ENCODE results near the gene SLC9C2. TPM values are rescaled to one million over a fixed set of nuclear protein-coding genes. Genes with fewer than 3 reads are reported as not detected.
"Not testable (repeated sequence)": the region's sequence is repeated elsewhere in the genome, so short reads cannot be mapped to it uniquely, and the experiment has no call there.

The SLC9C2 gene
- polyA plus RNA-seq, 1 experiment, result not detected

- no peak for TF ChIP-seq CTCF (IDR thresholded peaks at IDR 0.05; ENCODE audit: insufficient read depth, low read depth, low read length)
- no peak for DNase-seq (ENCODE audit: low read depth)
- no peaks in the 10 kb centered on the region for H3K27me3 ChIP-seq (ENCODE audit: control insufficient read depth, insufficient read depth, low read length)
- H3K36me3 ChIP-seq (ENCODE audit: control insufficient read depth, insufficient read depth, low read length), result no peaks in the 10 kb centered on the region
- H3K4me3 ChIP-seq (ENCODE audit: low read depth, low read length), result no peak overlapping the region
- ChIA-PET CTCF (interaction anchor here (0.7 kb wide), 1 partner anchor 499 kb away, joined by 3 read pairs; no protein-coding TSS in a partner anchor), POLR2A (no interaction called here)
These were observed 14.0 kb upstream of the SLC9C2 start for GRCh38 chr1:173616859-173617258.

- H3K4me3 ChIP-seq (ENCODE audit: low read depth, low read length); H3K27me3 ChIP-seq (ENCODE audit: control insufficient read depth, insufficient read depth, low read length); DNase-seq (ENCODE audit: low read depth); POLR2A ChIA-PET; H3K36me3 ChIP-seq (ENCODE audit: control insufficient read depth, insufficient read depth, low read length): not testable (repeated sequence)
- CTCF ChIA-PET, result interaction anchor here (0.6 kb wide), 1 partner anchor 13 kb away, joined by 3 read pairs; no protein-coding TSS in a partner anchor
These were observed 10.2 kb upstream of the SLC9C2 start for GRCh38 chr1:173613086-173613485.

GRCh38 chr1:173608503-173609216 lies 5.8 kb upstream of the SLC9C2 start:
- no peak for DNase-seq (ENCODE audit: low read depth)
- Histone ChIP-seq H3K27me3 (ENCODE audit: control insufficient read depth, insufficient read depth, low read length) (no peaks in the 10 kb centered on the region), H3K36me3 (ENCODE audit: control insufficient read depth, insufficient read depth, low read length) (no peaks in the 10 kb centered on the region), H3K4me3 (ENCODE audit: low read depth, low read length) (no peak overlapping the region)
- ChIA-PET CTCF (interaction anchor here (1.0 kb wide), 1 partner anchor 27 kb away, joined by 3 read pairs; no protein-coding TSS in a partner anchor), POLR2A (no interaction called here)
- no peak for TF ChIP-seq CTCF (IDR thresholded peaks at IDR 0.05; ENCODE audit: insufficient read depth, low read depth, low read length)

GRCh38 chr1:173601588-173601987 lies 1.3 kb downstream of the SLC9C2 start:
- H3K4me3 ChIP-seq (ENCODE audit: low read depth, low read length), result no peak overlapping the region
- H3K27me3 ChIP-seq (ENCODE audit: control insufficient read depth, insufficient read depth, low read length), result no peaks in the 10 kb centered on the region
- DNase-seq (ENCODE audit: low read depth), result no peak
- TF ChIP-seq CTCF (IDR thresholded peaks at IDR 0.05; ENCODE audit: insufficient read depth, low read depth, low read length), result no peak
- CTCF ChIA-PET, result no interaction called here
- POLR2A ChIA-PET, result no interaction called here
- no peaks in the 10 kb centered on the region for H3K36me3 ChIP-seq (ENCODE audit: control insufficient read depth, insufficient read depth, low read length)

- no peak for DNase-seq (ENCODE audit: low read depth)
- no peak overlapping the region for H3K4me3 ChIP-seq (ENCODE audit: low read depth, low read length)
- CTCF ChIA-PET, result no interaction called here
- POLR2A ChIA-PET, result no interaction called here
- no peaks in the 10 kb centered on the region for H3K27me3 ChIP-seq (ENCODE audit: control insufficient read depth, insufficient read depth, low read length)
- H3K36me3 ChIP-seq (ENCODE audit: control insufficient read depth, insufficient read depth, low read length), result no peaks in the 10 kb centered on the region
- TF ChIP-seq CTCF (IDR thresholded peaks at IDR 0.05; ENCODE audit: insufficient read depth, low read depth, low read length), result no peak
These were observed 6.6 kb downstream of the SLC9C2 start for GRCh38 chr1:173596097-173596825.

- POLR2A ChIA-PET; DNase-seq (ENCODE audit: low read depth): not testable (repeated sequence)
- CTCF ChIA-PET, result interaction anchor here (1.0 kb wide), 1 partner anchor 144 kb away, joined by 3 read pairs; no protein-coding TSS in a partner anchor
These were observed 11.7 kb downstream of the SLC9C2 start for GRCh38 chr1:173591138-173591537.

More at GRCh38 chr1:173591138-173591537, 11.7 kb downstream of the SLC9C2 start:
- H3K4me3 ChIP-seq (ENCODE audit: low read depth, low read length); H3K36me3 ChIP-seq (ENCODE audit: control insufficient read depth, insufficient read depth, low read length); H3K27me3 ChIP-seq (ENCODE audit: control insufficient read depth, insufficient read depth, low read length): not testable (repeated sequence)

All from BJ (cell line).